Measurements from ENCODE around the gene MPC1.
A peak's percentile ranks its signal among the peaks of the same experiment; 100 is the strongest.

Gene MPC1

DNA sequence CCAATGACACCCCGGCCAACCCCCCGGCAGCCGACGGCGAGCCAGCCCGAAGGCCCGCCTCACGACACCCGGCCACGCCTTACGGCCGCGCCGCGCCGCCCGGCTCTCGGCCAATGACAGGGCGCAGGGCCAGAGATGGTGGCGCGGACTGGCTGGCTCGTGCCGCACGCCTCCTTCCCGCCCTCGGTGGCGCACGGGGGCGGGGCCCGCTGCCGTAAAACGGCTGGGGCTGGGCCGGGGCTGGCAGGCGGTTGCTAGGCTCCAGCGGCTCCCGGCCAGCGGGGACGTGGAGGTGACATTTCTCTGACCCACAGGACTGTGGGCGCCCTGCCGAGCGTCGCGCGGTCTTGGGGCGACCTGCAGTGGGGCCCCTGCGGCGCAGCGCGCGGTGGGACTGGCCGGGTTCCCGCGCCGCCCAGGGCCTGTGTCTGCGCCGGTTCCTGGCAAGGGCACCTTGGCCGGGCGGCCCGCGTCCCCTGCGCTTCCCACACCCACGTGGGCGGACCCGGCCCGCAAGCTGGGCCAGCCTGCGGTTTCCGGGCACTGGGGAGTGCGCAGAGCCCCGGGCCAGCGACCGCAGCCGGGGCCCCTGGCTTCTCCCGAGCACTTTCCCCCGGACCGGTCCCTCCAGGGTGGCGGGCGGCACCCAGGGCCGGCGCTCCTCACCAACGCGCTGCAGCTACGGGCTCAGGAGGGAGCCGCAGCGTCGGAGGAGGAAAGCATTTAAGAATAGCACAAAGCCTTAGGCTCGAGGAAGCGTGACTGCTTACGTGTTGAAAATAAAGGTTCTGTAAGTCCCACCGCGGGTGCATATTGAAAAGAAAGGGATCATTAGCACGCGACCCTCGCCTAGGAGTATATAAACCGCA is at the start of gene MPC1:
MPC1 (minus strand) TSS at position 8 of the 869 bp plus-strand sequence. CDS start 64 bp downstream, outside the sequence.
- DNase-seq, result peak; percentile 98

DNA sequence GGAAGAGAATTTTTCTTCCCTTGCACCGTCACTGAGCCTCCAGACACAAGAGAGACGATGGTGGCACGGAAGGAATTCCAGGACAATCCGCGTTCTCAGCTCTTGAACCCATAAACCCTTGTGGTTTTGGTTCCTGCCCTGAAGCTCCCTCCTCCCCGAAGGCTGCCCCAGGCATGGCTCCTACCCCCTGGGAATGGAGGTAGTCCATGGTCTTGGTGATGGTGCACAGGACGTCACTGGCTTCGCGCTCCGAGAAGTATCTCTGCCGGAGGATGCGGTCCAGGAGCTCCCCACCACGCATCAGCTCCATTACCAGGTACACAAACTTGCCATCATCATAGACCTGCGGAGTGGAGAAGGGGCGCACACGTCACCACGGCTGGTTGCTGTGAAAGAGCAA is 47.5 kb upstream of the MPC1 start:
- no peak for DNase-seq

GRCh38 chr6:166424431-166424830 is 41.7 kb upstream of the MPC1 start:
- DNase-seq, result no peak

GRCh38 chr6:166423781-166424180 is 41.0 kb upstream of the MPC1 start:
- no peak for DNase-seq

DNA sequence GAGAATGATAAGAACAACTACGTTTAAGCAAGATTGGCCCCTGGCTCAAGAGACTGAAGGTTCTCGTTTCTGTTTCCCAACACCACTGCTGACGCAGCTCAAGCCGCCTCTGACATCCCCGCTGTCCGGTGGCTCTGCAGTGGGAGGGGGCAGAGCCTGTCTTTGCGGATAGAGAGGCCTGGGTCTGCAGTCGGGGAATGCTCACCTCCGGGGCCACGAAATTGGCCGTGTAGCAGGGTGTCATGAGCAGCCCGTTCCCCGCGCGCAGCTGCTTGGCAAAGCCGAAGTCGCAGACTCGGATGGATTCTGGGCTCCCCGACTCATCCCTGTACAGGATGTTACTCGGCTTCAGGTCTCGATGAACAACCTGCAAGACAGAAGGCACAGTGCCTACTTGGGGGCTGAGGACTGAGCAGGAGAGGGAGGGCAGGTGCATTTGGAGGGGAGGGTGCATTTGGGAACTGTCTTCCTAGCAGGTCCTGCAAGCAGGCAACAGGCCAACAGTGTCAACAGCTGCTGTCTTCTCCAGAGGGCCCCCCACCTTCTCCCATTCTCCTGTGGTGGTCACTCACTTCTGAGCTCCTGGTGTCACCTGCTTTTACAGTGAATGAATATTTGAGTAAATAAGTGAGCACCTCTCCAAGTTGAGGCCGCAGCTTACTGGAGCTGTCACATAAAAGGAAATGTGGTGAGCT is 40.5 kb upstream of the MPC1 start:
- DNase-seq, result no peak

DNA sequence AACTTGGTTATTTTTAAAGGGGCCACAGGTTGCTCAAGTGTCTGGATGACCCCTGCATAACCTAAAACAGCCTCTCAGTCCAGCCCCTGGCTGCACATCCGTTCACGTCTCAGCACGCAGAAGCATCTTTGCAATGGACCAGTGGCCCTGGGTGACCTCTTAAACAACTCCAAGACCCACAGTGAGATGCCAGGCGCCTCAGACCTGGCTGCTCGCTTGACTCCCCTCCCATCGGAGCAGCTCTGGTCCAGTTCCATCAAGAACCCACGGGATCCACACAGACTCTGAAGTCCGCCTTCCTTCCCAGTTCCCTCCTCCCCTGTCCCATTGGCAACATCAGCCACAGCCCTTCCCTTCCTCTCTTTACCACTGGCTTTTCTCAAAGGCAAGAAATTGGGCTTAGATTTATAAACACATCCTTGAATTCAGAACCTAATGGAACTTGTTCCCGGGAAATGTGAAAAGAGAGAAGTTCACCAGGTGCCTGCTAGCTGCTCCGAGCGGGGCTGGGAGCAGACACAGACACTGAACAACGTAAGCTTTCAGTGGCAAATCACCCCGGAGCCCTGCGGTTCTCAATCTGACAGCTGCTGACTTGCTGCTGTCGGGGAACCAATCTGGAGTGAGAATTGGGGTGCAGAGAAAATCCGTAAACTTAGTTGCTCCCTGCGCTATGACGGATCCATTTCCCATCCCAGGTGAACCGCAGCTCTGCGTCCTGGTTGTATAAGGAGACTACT is 39.6 kb upstream of the MPC1 start:
- DNase-seq, result no peak

GRCh38 chr6:166420351-166420750 is 37.6 kb upstream of the MPC1 start:
- no peak for DNase-seq

DNA sequence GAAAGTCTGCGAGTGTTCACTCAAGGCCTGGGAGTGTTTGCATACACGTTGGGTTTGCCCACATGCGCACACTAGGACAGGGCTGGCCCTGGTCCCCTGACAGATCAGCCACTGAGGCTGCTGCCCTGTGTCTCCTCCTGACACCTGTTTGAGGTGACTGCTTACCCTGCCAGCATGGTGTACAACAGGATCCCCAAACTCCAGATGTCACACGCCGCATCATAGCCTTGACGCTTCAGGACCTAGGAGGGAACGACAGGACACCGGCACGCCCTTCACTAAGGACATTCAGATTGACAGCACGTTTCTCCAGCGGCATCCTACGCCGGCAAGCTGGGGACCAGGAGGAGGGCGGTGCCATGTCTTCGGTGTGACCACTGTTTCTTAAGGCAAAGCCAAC is 37.0 kb upstream of the MPC1 start:
- DNase-seq, result no peak

DNA sequence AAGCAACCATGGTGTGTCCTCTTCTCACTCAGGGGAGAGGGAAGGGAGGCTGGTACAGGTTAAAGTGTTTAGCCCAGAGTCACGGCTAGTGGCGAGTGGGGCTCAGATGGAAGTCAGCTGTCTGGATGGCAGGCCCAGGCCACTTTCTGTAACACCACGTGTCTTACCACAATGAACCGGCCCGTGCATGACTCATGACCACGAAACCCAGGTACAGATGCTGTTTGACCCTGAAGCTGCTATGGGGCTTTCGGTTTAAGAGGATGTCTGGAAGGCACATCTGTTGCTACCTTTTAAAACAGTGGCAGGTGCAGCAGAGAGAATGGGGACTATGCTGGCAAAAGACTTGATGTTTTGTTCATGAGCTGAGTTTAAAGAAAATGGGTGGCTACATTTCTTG is 36.5 kb upstream of the MPC1 start:
- DNase-seq, result no peak

- DNase-seq, result no peak
These were observed 36.0 kb upstream of the MPC1 start for GRCh38 chr6:166418691-166419143.

GRCh38 chr6:166417285-166417691 is 34.5 kb upstream of the MPC1 start:
- DNase-seq, result no peak

DNA sequence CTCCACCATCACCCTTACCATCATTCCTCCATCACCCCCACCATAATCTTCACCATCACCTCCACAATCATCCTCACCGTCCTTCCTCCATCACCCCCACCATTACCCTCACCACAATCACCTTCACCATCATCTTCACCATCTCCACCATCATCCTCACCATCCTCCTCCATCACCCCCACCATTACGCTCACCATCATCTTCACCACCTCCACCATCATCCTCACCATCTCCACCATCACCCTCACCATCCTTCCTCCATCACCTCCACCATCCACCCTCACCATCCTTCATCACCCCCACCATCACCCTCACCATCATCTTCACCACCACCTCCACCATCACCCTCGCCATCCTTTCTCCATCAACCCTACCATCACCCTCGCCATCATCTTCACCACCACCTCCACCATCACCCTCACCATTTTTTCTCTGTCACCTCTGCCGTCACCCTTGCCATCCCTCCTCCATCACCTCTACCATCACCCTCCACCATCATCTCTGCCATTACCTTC is 33.1 kb upstream of the MPC1 start:
- no peak for DNase-seq

GRCh38 chr6:166415306-166415705 is 32.6 kb upstream of the MPC1 start:
- no peak for DNase-seq

GRCh38 chr6:166413491-166413951 is 30.8 kb upstream of the MPC1 start:
- no peak for DNase-seq

DNA sequence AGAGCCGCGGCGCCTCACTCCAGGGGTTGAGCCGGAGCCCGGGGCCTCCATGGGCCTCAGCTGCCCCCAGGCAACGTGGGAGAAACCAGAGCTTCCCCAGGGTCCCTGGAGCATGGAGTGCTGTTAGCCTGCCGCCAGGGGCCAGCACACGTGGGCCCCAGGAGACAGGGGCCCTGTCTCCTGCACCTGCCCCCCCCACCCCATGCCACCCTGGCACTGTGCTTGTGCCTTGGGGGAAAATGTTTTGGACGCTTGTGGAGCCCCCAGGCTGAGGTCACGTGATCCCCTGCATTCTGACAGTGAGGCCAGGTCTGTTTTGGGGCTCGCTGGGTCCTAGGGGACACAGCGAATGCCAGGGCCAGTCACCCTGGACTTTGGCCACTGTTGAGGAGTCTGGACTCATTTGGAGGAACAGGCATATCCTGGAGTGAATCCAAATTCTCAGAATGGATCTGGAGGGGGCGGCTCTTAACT is 30.2 kb upstream of the MPC1 start:
- DNase-seq, result no peak

- no peak for DNase-seq
These were observed 29.6 kb upstream of the MPC1 start for GRCh38 chr6:166412156-166412910.

DNA sequence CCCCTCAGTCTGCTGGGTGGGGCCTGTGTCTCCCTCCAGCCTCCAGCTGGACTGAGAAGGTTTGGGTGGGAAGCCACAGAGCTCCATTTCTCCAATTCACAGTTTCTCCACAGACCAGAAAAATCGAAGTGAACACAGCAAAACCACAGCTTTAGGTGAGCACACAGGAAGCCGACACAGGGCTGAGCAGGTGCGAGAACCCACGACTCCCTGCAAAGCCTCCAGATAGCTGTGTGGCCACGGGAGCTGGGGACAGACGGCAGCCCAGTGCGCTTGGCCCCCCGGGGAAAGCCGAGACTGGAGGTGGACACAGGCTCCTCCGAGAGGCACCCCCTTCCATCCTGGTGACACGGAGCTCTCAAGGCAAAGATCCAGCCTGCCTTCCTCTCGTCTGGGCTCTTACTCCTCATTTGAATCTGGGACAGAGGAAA is 29.0 kb upstream of the MPC1 start:
- no peak for DNase-seq

GRCh38 chr6:166411271-166411670 is 28.5 kb upstream of the MPC1 start:
- DNase-seq, result no peak

GRCh38 chr6:166410426-166410935 is 27.7 kb upstream of the MPC1 start:
- DNase-seq, result no peak

- no peak for DNase-seq
These were observed 26.4 kb upstream of the MPC1 start for GRCh38 chr6:166408936-166409755.

DNA sequence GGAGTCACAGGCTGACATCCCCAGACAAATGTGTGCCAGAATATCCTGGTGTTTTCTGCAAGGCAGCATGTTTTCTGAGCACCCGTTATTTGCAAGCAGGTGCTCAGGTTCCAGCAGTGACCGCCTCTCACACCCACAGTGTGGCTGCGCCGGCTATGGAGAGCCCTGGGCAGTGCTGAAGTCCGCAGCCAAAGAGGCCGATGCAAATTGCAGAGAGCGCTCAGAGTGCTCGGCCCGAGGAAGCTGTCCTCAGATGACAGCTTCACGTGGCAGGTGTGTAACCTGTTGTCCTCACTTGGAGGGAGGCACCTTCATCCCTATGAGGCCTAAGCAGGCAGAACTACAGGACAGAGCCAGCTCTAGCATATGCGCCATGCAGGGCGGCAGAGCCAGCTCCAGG is 23.5 kb upstream of the MPC1 start:
- DNase-seq, result peak; percentile 39

Data from NCI-H146 (cell line).